Measurements from ENCODE around the gene HIPK2.

Gene HIPK2

DNA sequence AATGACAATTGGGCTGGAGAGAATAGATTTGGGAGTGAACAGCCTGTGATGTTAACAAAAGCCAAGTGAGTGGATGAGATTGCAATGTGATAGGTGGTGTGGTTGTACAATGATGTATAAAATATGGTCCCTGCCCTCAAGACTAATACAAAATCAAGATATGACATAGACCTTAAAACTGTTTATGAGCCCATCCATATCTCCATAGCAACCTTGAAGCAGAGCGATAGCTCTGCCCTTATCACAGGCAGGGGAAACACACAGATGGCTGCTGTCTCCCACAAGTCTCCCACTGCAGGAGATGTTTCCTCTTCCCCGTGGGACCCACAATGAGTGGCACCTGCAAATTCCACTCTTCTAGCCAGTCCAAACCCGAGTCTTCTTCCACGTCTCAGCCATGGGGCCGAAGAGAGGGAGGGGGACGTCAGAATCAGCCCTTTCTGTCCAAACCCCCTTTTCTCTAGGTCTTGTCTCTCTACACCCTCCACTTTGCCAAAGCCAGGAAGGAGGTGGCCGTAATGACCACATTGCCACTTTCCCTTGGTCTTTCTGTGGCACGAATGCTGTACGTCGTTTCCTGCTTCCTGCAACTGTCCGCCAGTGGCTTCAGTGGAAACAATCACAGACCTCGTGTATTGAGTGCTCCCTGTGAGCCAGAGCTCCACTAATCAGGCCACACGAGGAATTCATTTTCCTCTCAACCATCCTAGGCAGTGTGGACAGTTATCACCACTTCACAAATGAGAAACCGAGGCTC, 43.7 kb upstream of the HIPK2 start:
- H3K4me1 ChIP-seq, result no peaks in the 10 kb centered on the region
- H3K27me3 ChIP-seq, result peaks cover 24% of the 10 kb centered on the region
- TF ChIP-seq, protein P1, sequence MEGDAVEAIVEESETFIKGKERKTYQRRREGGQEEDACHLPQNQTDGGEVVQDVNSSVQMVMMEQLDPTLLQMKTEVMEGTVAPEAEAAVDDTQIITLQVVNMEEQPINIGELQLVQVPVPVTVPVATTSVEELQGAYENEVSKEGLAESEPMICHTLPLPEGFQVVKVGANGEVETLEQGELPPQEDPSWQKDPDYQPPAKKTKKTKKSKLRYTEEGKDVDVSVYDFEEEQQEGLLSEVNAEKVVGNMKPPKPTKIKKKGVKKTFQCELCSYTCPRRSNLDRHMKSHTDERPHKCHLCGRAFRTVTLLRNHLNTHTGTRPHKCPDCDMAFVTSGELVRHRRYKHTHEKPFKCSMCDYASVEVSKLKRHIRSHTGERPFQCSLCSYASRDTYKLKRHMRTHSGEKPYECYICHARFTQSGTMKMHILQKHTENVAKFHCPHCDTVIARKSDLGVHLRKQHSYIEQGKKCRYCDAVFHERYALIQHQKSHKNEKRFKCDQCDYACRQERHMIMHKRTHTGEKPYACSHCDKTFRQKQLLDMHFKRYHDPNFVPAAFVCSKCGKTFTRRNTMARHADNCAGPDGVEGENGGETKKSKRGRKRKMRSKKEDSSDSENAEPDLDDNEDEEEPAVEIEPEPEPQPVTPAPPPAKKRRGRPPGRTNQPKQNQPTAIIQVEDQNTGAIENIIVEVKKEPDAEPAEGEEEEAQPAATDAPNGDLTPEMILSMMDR (IDR thresholded peaks at IDR 0.05; ENCODE audit: low read depth, low read length), result no peak
- no peaks in the 10 kb centered on the region for H3K36me3 ChIP-seq
- no peak for DNase-seq
- H3K9me3 ChIP-seq, result no peaks in the 10 kb centered on the region
- no peak overlapping the region for H3K4me3 ChIP-seq (ENCODE audit: low read depth, low read length)

- Histone ChIP-seq H3K4me3 (ENCODE audit: low read depth, low read length) (no peak overlapping the region), H3K9me3 (no peaks in the 10 kb centered on the region), H3K4me1 (no peaks in the 10 kb centered on the region), H3K27me3 (peaks cover 11% of the 10 kb centered on the region), H3K36me3 (no peaks in the 10 kb centered on the region)
- no peak for DNase-seq
- TF ChIP-seq, protein P1 (IDR thresholded peaks at IDR 0.05; ENCODE audit: low read depth, low read length), result no peak
Measured at GRCh38 chr7:139820089-139820488, 42.3 kb upstream of the HIPK2 start.

DNA sequence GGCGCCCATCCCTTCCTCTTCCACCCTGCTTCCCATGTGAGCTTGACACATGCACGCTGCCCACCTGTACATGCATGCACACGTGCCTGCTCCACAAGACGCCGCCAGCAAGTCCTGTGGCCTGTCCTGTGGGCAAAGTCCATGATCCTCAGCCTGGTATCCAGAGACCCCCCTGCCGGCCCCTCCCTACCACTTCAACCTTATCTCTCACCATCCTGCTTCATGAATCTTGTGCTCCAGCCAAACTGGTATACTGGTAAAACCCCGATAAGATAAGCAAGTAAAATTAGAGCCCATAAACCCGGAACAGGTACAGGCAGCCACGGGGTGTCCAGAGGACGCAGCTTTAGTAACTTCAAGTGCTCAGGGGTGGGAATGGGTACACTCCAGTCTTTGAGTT, 39.5 kb upstream of the HIPK2 start:
- TF ChIP-seq, protein P1 (IDR thresholded peaks at IDR 0.05; ENCODE audit: low read depth, low read length), result no peak
- Histone ChIP-seq H3K4me1 (no peaks in the 10 kb centered on the region), H3K27me3 (no peaks in the 10 kb centered on the region), H3K36me3 (no peaks in the 10 kb centered on the region), H3K4me3 (ENCODE audit: low read depth, low read length) (no peak overlapping the region), H3K9me3 (no peaks in the 10 kb centered on the region)
- no peak for DNase-seq

DNA sequence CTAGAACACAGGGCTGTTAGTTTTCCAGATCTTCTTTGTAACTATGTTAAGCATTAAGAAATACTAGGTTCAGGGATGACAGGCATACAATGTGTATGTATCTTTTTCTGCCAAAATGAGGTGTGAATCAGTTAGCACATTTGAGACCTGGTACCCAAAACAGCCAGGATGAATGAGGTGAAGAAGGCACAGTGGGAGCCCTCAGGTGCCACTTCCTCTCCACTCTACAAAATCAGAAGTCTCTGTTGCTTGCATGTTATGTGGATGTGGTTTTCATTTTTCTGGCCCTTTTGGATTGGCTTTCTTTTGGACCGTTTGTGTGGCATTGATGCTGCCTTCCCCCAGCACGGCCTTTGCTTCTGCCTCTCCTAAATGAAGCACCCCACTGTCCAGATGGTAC, 35.9 kb upstream of the HIPK2 start:
- TF ChIP-seq, protein P1 (IDR thresholded peaks at IDR 0.05; ENCODE audit: low read depth, low read length), result no peak
- H3K36me3 ChIP-seq, result no peaks in the 10 kb centered on the region
- no peaks in the 10 kb centered on the region for H3K4me1 ChIP-seq
- no peak for DNase-seq
- no peak overlapping the region for H3K4me3 ChIP-seq (ENCODE audit: low read depth, low read length)
- no peaks in the 10 kb centered on the region for H3K27me3 ChIP-seq
- H3K9me3 ChIP-seq, result no peaks in the 10 kb centered on the region

GRCh38 chr7:139813151-139813550, 35.4 kb upstream of the HIPK2 start:
- TF ChIP-seq, protein P1 (IDR thresholded peaks at IDR 0.05; ENCODE audit: low read depth, low read length), result no peak
- no peaks in the 10 kb centered on the region for H3K36me3 ChIP-seq
- DNase-seq, result no peak
- H3K4me1 ChIP-seq, result no peaks in the 10 kb centered on the region
- no peaks in the 10 kb centered on the region for H3K9me3 ChIP-seq
- H3K4me3 ChIP-seq (ENCODE audit: low read depth, low read length), result no peak overlapping the region
- no peaks in the 10 kb centered on the region for H3K27me3 ChIP-seq

- TF ChIP-seq, protein P1 (IDR thresholded peaks at IDR 0.05; ENCODE audit: low read depth, low read length), result no peak
- Histone ChIP-seq H3K36me3 (no peaks in the 10 kb centered on the region), H3K4me1 (no peaks in the 10 kb centered on the region)
Measured at GRCh38 chr7:139811066-139811465, 33.3 kb upstream of the HIPK2 start.

More at GRCh38 chr7:139811066-139811465, 33.3 kb upstream of the HIPK2 start:
- Histone ChIP-seq H3K4me3 (ENCODE audit: low read depth, low read length) (no peak overlapping the region), H3K27me3 (no peaks in the 10 kb centered on the region), H3K9me3 (no peaks in the 10 kb centered on the region)
- no peak for DNase-seq

Data from BE2C (cell line).